ENCODE measurements around the gene NAA10. TPM values are rescaled to one million over a fixed set of nuclear protein-coding genes. Genes with fewer than 3 reads are reported as not detected.

NAA10 gene
- total and polyA plus RNA-seq, 2 of the 13 experiments (the other 11 are each of a cell fraction or from before 2014, with no cell fraction given) = 49.2 to 51.7 TPM

DNA sequence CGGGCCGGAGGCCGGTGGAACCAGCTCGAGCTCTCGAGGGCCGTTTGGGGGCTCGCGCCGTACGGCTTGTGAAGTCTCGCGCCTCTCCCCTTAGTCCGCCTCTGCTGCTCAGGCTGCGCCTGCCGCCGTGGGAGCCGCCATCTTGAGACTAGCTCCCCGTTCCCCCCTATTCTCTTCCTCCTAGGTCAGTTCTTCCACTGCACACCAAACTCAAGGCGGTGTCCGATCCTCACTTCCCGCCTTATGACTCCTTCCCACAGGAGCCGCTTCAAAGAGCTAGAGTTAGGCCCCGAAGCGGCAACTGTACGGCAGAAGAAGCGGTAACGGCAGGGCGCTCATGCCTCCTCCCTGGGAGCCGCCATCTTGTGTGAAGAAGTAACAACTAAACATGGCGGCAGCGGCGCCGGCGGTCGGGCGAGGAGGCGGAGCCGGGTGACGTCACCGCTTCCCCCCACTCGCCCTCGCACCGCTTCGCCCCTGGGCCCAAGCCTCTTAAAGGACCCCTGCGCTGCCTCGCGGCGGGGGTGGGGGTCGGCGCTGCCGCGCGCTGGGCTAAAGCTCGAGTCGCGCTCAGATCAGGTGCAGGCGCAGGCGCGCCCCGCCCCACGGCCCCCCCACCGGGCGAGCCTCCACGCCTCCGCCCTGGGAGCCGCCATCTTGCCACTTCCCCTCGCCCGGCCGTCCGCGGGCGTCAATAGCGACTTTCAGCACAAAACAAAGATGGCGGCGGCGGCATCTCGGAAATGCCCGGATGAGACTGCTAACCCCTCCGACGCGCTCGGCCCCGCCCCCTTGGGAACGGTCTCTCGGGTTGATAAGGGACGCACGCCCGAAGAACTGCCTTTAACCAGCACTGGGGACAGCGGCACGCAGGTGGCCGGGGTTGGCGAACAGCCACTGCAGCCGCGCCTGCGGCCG, 36.9 kb upstream of the NAA10 start, which contains the start of gene HCFC1 (continued):
- TF ChIP-seq, protein P1, sequence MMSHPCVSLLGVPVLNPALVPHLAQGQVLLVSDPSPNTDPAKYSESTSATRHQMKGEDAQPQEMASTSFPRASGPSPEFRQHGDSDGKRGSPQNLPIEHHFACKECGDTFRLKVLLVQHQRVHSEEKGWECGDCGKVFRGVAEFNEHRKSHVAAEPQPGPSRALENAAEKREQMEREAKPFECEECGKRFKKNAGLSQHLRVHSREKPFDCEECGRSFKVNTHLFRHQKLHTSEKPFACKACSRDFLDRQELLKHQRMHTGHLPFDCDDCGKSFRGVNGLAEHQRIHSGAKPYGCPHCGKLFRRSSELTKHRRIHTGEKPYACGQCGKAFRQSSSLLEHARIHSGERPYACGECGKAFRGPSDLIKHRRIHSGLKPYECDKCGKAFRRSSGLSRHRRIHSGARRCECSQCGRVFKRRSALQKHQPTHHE (CRISPR knock-in tag; IDR thresholded peaks at IDR 0.05; ENCODE audit: borderline replicate concordance) = no peak
- TF ChIP-seq RNF219 (CRISPR knock-in tag; IDR thresholded peaks at IDR 0.05) (no peak), POLR2A (IDR thresholded peaks at IDR 0.05; ENCODE audit: insufficient read depth in 1 of 2, low read depth in 2 of 2, low read length in 2 of 2) (peak in 1 of 2 experiments; percentile 77; a peak in 2 of 4 replicates), AFF4 (CRISPR knock-in tag; IDR thresholded peaks at IDR 0.05) (no peak), ZNF235 (CRISPR knock-in tag; IDR thresholded peaks at IDR 0.05; ENCODE audit: borderline replicate concordance) (no peak), AKAP8 (CRISPR knock-in tag; IDR thresholded peaks at IDR 0.05) (no peak; the same call in 1 of the 2 replicates), ZNF546 (CRISPR knock-in tag; conservative IDR thresholded peaks at IDR 0.05) (no peak), RFXAP (CRISPR knock-in tag; IDR thresholded peaks at IDR 0.05; ENCODE audit: borderline replicate concordance) (no peak), FOXA1 (IDR thresholded peaks at IDR 0.05) (no peak), FOXA1 (CRISPR knock-in tag; IDR thresholded peaks at IDR 0.05) (no peak), RELA (CRISPR knock-in tag; IDR thresholded peaks at IDR 0.05) (no peak), MTF1 (CRISPR knock-in tag; IDR thresholded peaks at IDR 0.05) (no peak), RORA (CRISPR knock-in tag; IDR thresholded peaks at IDR 0.05) (no peak), MIER2 (CRISPR knock-in tag; IDR thresholded peaks at IDR 0.05) (no peak)
- TF ChIP-seq, protein P2, sequence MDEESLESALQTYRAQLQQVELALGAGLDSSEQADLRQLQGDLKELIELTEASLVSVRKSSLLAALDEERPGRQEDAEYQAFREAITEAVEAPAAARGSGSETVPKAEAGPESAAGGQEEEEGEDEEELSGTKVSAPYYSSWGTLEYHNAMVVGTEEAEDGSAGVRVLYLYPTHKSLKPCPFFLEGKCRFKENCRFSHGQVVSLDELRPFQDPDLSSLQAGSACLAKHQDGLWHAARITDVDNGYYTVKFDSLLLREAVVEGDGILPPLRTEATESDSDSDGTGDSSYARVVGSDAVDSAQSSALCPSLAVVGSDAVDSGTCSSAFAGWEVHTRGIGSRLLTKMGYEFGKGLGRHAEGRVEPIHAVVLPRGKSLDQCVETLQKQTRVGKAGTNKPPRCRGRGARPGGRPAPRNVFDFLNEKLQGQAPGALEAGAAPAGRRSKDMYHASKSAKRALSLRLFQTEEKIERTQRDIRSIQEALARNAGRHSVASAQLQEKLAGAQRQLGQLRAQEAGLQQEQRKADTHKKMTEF (CRISPR knock-in tag; IDR thresholded peaks at IDR 0.05) = no peak; the same call in 1 of the 2 replicates
- TF ChIP-seq, protein P3, sequence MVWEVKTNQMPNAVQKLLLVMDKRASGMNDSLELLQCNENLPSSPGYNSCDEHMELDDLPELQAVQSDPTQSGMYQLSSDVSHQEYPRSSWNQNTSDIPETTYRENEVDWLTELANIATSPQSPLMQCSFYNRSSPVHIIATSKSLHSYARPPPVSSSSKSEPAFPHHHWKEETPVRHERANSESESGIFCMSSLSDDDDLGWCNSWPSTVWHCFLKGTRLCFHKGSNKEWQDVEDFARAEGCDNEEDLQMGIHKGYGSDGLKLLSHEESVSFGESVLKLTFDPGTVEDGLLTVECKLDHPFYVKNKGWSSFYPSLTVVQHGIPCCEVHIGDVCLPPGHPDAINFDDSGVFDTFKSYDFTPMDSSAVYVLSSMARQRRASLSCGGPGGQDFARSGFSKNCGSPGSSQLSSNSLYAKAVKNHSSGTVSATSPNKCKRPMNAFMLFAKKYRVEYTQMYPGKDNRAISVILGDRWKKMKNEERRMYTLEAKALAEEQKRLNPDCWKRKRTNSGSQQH (CRISPR knock-in tag; IDR thresholded peaks at IDR 0.05; ENCODE audit: low read depth) = no peak
- TF ChIP-seq, protein P4, sequence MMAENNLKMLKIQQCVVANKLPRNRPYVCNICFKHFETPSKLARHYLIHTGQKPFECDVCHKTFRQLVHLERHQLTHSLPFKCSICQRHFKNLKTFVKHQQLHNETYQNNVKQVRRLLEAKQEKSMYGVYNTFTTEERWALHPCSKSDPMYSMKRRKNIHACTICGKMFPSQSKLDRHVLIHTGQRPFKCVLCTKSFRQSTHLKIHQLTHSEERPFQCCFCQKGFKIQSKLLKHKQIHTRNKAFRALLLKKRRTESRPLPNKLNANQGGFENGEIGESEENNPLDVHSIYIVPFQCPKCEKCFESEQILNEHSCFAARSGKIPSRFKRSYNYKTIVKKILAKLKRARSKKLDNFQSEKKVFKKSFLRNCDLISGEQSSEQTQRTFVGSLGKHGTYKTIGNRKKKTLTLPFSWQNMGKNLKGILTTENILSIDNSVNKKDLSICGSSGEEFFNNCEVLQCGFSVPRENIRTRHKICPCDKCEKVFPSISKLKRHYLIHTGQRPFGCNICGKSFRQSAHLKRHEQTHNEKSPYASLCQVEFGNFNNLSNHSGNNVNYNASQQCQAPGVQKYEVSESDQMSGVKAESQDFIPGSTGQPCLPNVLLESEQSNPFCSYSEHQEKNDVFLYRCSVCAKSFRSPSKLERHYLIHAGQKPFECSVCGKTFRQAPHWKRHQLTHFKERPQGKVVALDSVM (CRISPR knock-in tag; IDR thresholded peaks at IDR 0.05) = peak; percentile 36; the same call in 1 of the 2 replicates
